CD8-positive, alpha-beta memory T cell (primary cell): ENCODE measurements around the gene IGF2. TPM values are rescaled to one million over a fixed set of nuclear protein-coding genes. Genes with fewer than 3 reads are reported as not detected.

Experiments used
- CTCF ChIA-PET: fragments of 350-600 bp; sonication (Branson Sonifier 250); formaldehyde crosslinking; loops from one replicate; lab custom pipeline; 2021; ENCODE audit warnings: antibody characterized with exemption; lab: Charles Lee
- POLR2A ChIA-PET: fragments of 350-600 bp; sonication (Branson Sonifier 250); formaldehyde crosslinking; loops from one replicate; lab custom pipeline; 2021; ENCODE audit warnings: antibody characterized with exemption; lab: Charles Lee
- DNase-seq, 5 donors: peaks; one replicate each; pipeline versions ENCODE4 v3.0.0 to v3.0.0-alpha.2; 2020 to 2022; ENCODE audit warnings: mixed read lengths in 1 of 5
- H3K27ac ChIP-seq: one replicate; pipeline ENCODE4 v1.7.0; 2013; ENCODE audit warnings: low read depth, mild to moderate bottlenecking, low read length, moderate library complexity
- H3K27me3 ChIP-seq: 2 replicates; pipeline ENCODE4 v1.7.0; 2013; ENCODE audit warnings: low read length, mild to moderate bottlenecking; ENCODE audit not compliant: insufficient read depth, poor library complexity, severe bottlenecking
- H3K36me3 ChIP-seq: 2 replicates; pipeline ENCODE4 v1.7.0; 2013; ENCODE audit warnings: mild to moderate bottlenecking, low read length, moderate library complexity; ENCODE audit not compliant: insufficient read depth
- H3K4me1 ChIP-seq: 2 replicates; pipeline ENCODE4 v1.7.0; 2013; ENCODE audit warnings: mild to moderate bottlenecking, low read length, moderate library complexity; ENCODE audit not compliant: insufficient read depth
- H3K4me3 ChIP-seq: 2 replicates; pipeline ENCODE4 v1.7.0; 2013; ENCODE audit warnings: mild to moderate bottlenecking, low read length
- H3K9me3 ChIP-seq: 2 replicates; pipeline ENCODE4 v1.7.0; 2013; ENCODE audit warnings: mild to moderate bottlenecking, low read length
- H3K27ac Mint-ChIP-seq, 8 donors: one replicate each; pipeline ENCODE4 v1.8.0; 2020 to 2021; ENCODE audit warnings: mixed read lengths in 8 of 8, mild to moderate bottlenecking in 6 of 8, inconsistent platforms in 3 of 8, moderate library complexity in 3 of 8
- H3K27me3 Mint-ChIP-seq, 2 donors: one replicate each; pipeline ENCODE4 v1.8.0; 2020 to 2021; ENCODE audit warnings: mixed read lengths in 2 of 2, mild to moderate bottlenecking in 1 of 2, moderate library complexity in 1 of 2
- H3K36me3 Mint-ChIP-seq, 3 donors: one replicate each; pipeline ENCODE4 v1.8.0; 2020 to 2021; ENCODE audit warnings: mixed read lengths in 3 of 3, inconsistent platforms in 1 of 3, mild to moderate bottlenecking in 1 of 3
- H3K4me1 Mint-ChIP-seq, 3 donors: one replicate each; pipeline ENCODE4 v1.8.0; 2020 to 2021; ENCODE audit warnings: mixed read lengths in 3 of 3, inconsistent platforms in 1 of 3, mild to moderate bottlenecking in 1 of 3
- H3K4me3 Mint-ChIP-seq, 7 donors: one replicate each; pipeline ENCODE4 v1.8.0; 2020 to 2021; ENCODE audit warnings: mixed read lengths in 7 of 7, mild to moderate bottlenecking in 6 of 7, moderate library complexity in 4 of 7, inconsistent platforms in 2 of 7
- H3K9me3 Mint-ChIP-seq, 5 donors: one replicate each; pipeline ENCODE4 v1.8.0; 2020 to 2022; ENCODE audit warnings: mixed read lengths in 5 of 5, mild to moderate bottlenecking in 3 of 5, moderate library complexity in 2 of 5, inconsistent platforms in 1 of 5
- polyA plus RNA-seq: library from polyadenylated mRNA; unstranded; fragments of 300-500 nt; fragmentation: Illumina TruSeq; gene quantifications from one replicate; pipeline ENCODE4 v1.2.3, GENCODE V29; 2021
- total RNA-seq, 2 experiments: library from RNA; stranded (reverse); gene quantifications; one replicate each; pipeline ENCODE4 v1.2.3, GENCODE V29; 2021

IGF2 gene
- total and polyA plus RNA-seq, 3 experiments from 2014 or later, result 3.3 to 3.5 TPM; not detected in 1

- Histone ChIP-seq H3K4me3 (no peak overlapping the region), H3K27me3 (peaks cover 10% of the 10 kb centered on the region), H3K27ac (no peak overlapping the region), H3K36me3 (no peaks in the 10 kb centered on the region), H3K9me3 (no peaks in the 10 kb centered on the region), H3K4me1 (no peaks in the 10 kb centered on the region)
- ChIA-PET POLR2A (interaction anchor here (0.5 kb wide), 1 partner anchor 333 kb away, joined by 4 read pairs; no protein-coding TSS in a partner anchor), CTCF (no interaction called here)
- H3K4me3 Mint-ChIP-seq, result peak overlapping the region in 2 of 7 donors; percentile 1 to 30
- H3K36me3 Mint-ChIP-seq, result no peaks in the 10 kb centered on the region
- peaks cover 0 to 2% (median 0%) of the 10 kb centered on the region in 3 donors for H3K4me1 Mint-ChIP-seq
- H3K9me3 Mint-ChIP-seq, result no peaks in the 10 kb centered on the region
- peaks cover 23 to 34% of the 10 kb centered on the region in 2 donors for H3K27me3 Mint-ChIP-seq
- DNase-seq, result no peak
- peak overlapping the region in 2 of 8 donors; percentile 37 to 77 for H3K27ac Mint-ChIP-seq
Observed at GRCh38 chr11:2131371-2132236, 7.6 kb downstream of the IGF2 start.

- Mint-ChIP-seq H3K27me3 (peaks cover 20 to 27% of the 10 kb centered on the region in 2 donors), H3K27ac (peak overlapping the region in 1 of 8 donors; percentile 77), H3K4me3 (no peak overlapping the region), H3K4me1 (no peaks in the 10 kb centered on the region), H3K36me3 (no peaks in the 10 kb centered on the region), H3K9me3 (no peaks in the 10 kb centered on the region)
- DNase-seq, result peak in 1 of 5 donors; percentile 37
- CTCF ChIA-PET, result no interaction called here
- no peaks in the 10 kb centered on the region for H3K9me3 ChIP-seq
- no peaks in the 10 kb centered on the region for H3K4me1 ChIP-seq
- no peak overlapping the region for H3K4me3 ChIP-seq
- POLR2A ChIA-PET, result no interaction called here
- H3K27me3 ChIP-seq, result peaks cover 6% of the 10 kb centered on the region
- no peaks in the 10 kb centered on the region for H3K36me3 ChIP-seq
- H3K27ac ChIP-seq, result no peak overlapping the region
Observed at GRCh38 chr11:2130881-2131352, 8.3 kb downstream of the IGF2 start.

GRCh38 chr11:2129699-2130366 is 9.4 kb downstream of the IGF2 start:
- CTCF ChIA-PET, result no interaction called here
- Histone ChIP-seq H3K4me3 (no peak overlapping the region), H3K9me3 (no peaks in the 10 kb centered on the region), H3K4me1 (no peaks in the 10 kb centered on the region), H3K36me3 (no peaks in the 10 kb centered on the region), H3K27ac (no peak overlapping the region), H3K27me3 (peaks cover 6% of the 10 kb centered on the region)
- Mint-ChIP-seq H3K4me1 (no peaks in the 10 kb centered on the region), H3K27me3 (peaks cover 14 to 18% of the 10 kb centered on the region in 2 donors), H3K36me3 (no peaks in the 10 kb centered on the region), H3K4me3 (no peak overlapping the region), H3K9me3 (no peaks in the 10 kb centered on the region), H3K27ac (no peak overlapping the region)
- DNase-seq, result peak in 1 of 5 donors; percentile 43
- POLR2A ChIA-PET, result no interaction called here

GRCh38 chr11:2129308-2129698 is 9.9 kb downstream of the IGF2 start:
- Mint-ChIP-seq H3K4me3 (no peak overlapping the region), H3K27ac (no peak overlapping the region), H3K27me3 (peaks cover 13 to 23% of the 10 kb centered on the region in 2 donors), H3K4me1 (no peaks in the 10 kb centered on the region), H3K36me3 (no peaks in the 10 kb centered on the region), H3K9me3 (no peaks in the 10 kb centered on the region)
- H3K27ac ChIP-seq, result no peak overlapping the region
- CTCF ChIA-PET, result no interaction called here
- no peaks in the 10 kb centered on the region for H3K4me1 ChIP-seq
- H3K36me3 ChIP-seq, result no peaks in the 10 kb centered on the region
- no peak overlapping the region for H3K4me3 ChIP-seq
- H3K27me3 ChIP-seq, result peaks cover 5% of the 10 kb centered on the region
- POLR2A ChIA-PET, result no interaction called here
- no peaks in the 10 kb centered on the region for H3K9me3 ChIP-seq
- peak in 1 of 5 donors; percentile 32 for DNase-seq

- H3K27ac Mint-ChIP-seq, result no peak overlapping the region
- DNase-seq, result peak in 1 of 5 donors; percentile 21
- no peaks in the 10 kb centered on the region for H3K4me1 Mint-ChIP-seq
- no peaks in the 10 kb centered on the region for H3K4me1 ChIP-seq
- no peak overlapping the region for H3K27ac ChIP-seq
- CTCF ChIA-PET, result no interaction called here
- no peak overlapping the region for H3K4me3 ChIP-seq
- no peaks in the 10 kb centered on the region for H3K9me3 ChIP-seq
- H3K9me3 Mint-ChIP-seq, result no peaks in the 10 kb centered on the region
- H3K4me3 Mint-ChIP-seq, result no peak overlapping the region
- POLR2A ChIA-PET, result no interaction called here
- peaks cover 13 to 27% of the 10 kb centered on the region in 2 donors for H3K27me3 Mint-ChIP-seq
- no peaks in the 10 kb centered on the region for H3K36me3 Mint-ChIP-seq
- no peaks in the 10 kb centered on the region for H3K27me3 ChIP-seq
- no peaks in the 10 kb centered on the region for H3K36me3 ChIP-seq
Observed at GRCh38 chr11:2128511-2129307, 10.5 kb downstream of the IGF2 start.

- Mint-ChIP-seq H3K9me3 (peaks cover 0 to 2% (median 0%) of the 10 kb centered on the region in 5 donors), H3K36me3 (no peaks in the 10 kb centered on the region)
Observed at GRCh38 chr11:2128130-2128510, 11.1 kb downstream of the IGF2 start.

GRCh38 chr11:2127482-2128129 is 11.6 kb downstream of the IGF2 start:
- no peaks in the 10 kb centered on the region for H3K9me3 ChIP-seq
- ChIA-PET POLR2A (no interaction called here), CTCF (no interaction called here)
- H3K4me3 ChIP-seq, result no peak overlapping the region
- H3K9me3 Mint-ChIP-seq, result peaks cover 0 to 2% (median 0%) of the 10 kb centered on the region in 5 donors
- no peaks in the 10 kb centered on the region for H3K4me1 Mint-ChIP-seq
- no peaks in the 10 kb centered on the region for H3K36me3 Mint-ChIP-seq
- H3K4me1 ChIP-seq, result no peaks in the 10 kb centered on the region
- H3K27me3 ChIP-seq, result no peaks in the 10 kb centered on the region
- H3K27me3 Mint-ChIP-seq, result peaks cover 9 to 23% of the 10 kb centered on the region in 2 donors
- peak overlapping the region in 2 of 8 donors; percentile 51 to 68 for H3K27ac Mint-ChIP-seq
- no peak overlapping the region for H3K27ac ChIP-seq
- peak in 1 of 5 donors; percentile 19 for DNase-seq
- H3K36me3 ChIP-seq, result no peaks in the 10 kb centered on the region
- no peak overlapping the region for H3K4me3 Mint-ChIP-seq

More at GRCh38 chr11:2128130-2128510, 11.1 kb downstream of the IGF2 start:
- H3K4me1 ChIP-seq, result no peaks in the 10 kb centered on the region
- no peaks in the 10 kb centered on the region for H3K36me3 ChIP-seq
- no peak overlapping the region for H3K4me3 ChIP-seq
- peak in 1 of 5 donors; percentile 8 for DNase-seq
- no peaks in the 10 kb centered on the region for H3K27me3 ChIP-seq
- no peak overlapping the region for H3K27ac ChIP-seq
- ChIA-PET POLR2A (no interaction called here), CTCF (no interaction called here)
- Mint-ChIP-seq H3K27ac (no peak overlapping the region), H3K4me1 (no peaks in the 10 kb centered on the region), H3K4me3 (no peak overlapping the region), H3K27me3 (peaks cover 11 to 25% of the 10 kb centered on the region in 2 donors)
- no peaks in the 10 kb centered on the region for H3K9me3 ChIP-seq
